ENCODE results near the gene ZNF860.

Gene ZNF860

GRCh38 chr3:31942446-31942845 is 39.1 kb upstream of the ZNF860 start:
- no peak overlapping the region for H3K4me3 ChIP-seq (ENCODE audit: low read length)
- TF ChIP-seq CTCF (IDR thresholded peaks at IDR 0.05; ENCODE audit: insufficient read depth, low read depth, low read length, missing control alignments), result no peak
- no peak for DNase-seq (ENCODE audit: low read depth)

GRCh38 chr3:31943041-31943440 is 38.5 kb upstream of the ZNF860 start:
- peak; percentile 35 for DNase-seq (ENCODE audit: low read depth)
- H3K4me3 ChIP-seq (ENCODE audit: low read length), result no peak overlapping the region
- no peak for TF ChIP-seq CTCF (IDR thresholded peaks at IDR 0.05; ENCODE audit: insufficient read depth, low read depth, low read length, missing control alignments)

GRCh38 chr3:31945738-31946052 is 35.9 kb upstream of the ZNF860 start:
- no peak for DNase-seq (ENCODE audit: low read depth)
- TF ChIP-seq CTCF (IDR thresholded peaks at IDR 0.05; ENCODE audit: insufficient read depth, low read depth, low read length, missing control alignments), result no peak
- no peak overlapping the region for H3K4me3 ChIP-seq (ENCODE audit: low read length)

GRCh38 chr3:31946484-31947081 is 35.0 kb upstream of the ZNF860 start:
- H3K4me3 ChIP-seq (ENCODE audit: low read length), result no peak overlapping the region
- DNase-seq (ENCODE audit: low read depth), result peak; percentile 60
- no peak for TF ChIP-seq CTCF (IDR thresholded peaks at IDR 0.05; ENCODE audit: insufficient read depth, low read depth, low read length, missing control alignments)

GRCh38 chr3:31947162-31947561 is 34.4 kb upstream of the ZNF860 start:
- TF ChIP-seq CTCF (IDR thresholded peaks at IDR 0.05; ENCODE audit: insufficient read depth, low read depth, low read length, missing control alignments), result no peak
- H3K4me3 ChIP-seq (ENCODE audit: low read length), result no peak overlapping the region
- no peak for DNase-seq (ENCODE audit: low read depth)

GRCh38 chr3:31947671-31948091 is 33.9 kb upstream of the ZNF860 start:
- no peak overlapping the region for H3K4me3 ChIP-seq (ENCODE audit: low read length)
- DNase-seq (ENCODE audit: low read depth), result peak; percentile 91
- no peak for TF ChIP-seq CTCF (IDR thresholded peaks at IDR 0.05; ENCODE audit: insufficient read depth, low read depth, low read length, missing control alignments)

- TF ChIP-seq CTCF (IDR thresholded peaks at IDR 0.05; ENCODE audit: insufficient read depth, low read depth, low read length, missing control alignments), result no peak
- no peak for DNase-seq (ENCODE audit: low read depth)
- no peak overlapping the region for H3K4me3 ChIP-seq (ENCODE audit: low read length)
Observed at GRCh38 chr3:31948280-31948679, 33.3 kb upstream of the ZNF860 start.
